Keratinocyte (primary cell): ENCODE results near the gene ABR. TPM values are rescaled to one million over a fixed set of nuclear protein-coding genes. Genes with fewer than 3 reads are reported as not detected.

Source experiments
- DNase-seq: peaks from one replicate; pipeline ENCODE4 v3.0.0-alpha.2; 2011; ENCODE audit warnings: low read depth, missing footprints, low spot score
- FAIRE-seq: peaks from 2 replicates; lab custom pipeline; 2011; peaks lifted over from hg19 to GRCh38; lab: Jason Lieb, UNC
- H2AFZ ChIP-seq: 2 replicates; pipeline ENCODE4 v1.6.0; 2012; ENCODE audit warnings: low read length, control low read depth, inconsistent platforms; ENCODE audit not compliant: control insufficient read depth
- H3K27ac ChIP-seq: 2 replicates; pipeline ENCODE4 v1.5.1; 2011; ENCODE audit warnings: low read length; ENCODE audit not compliant: control insufficient read depth, insufficient read depth
- H3K27me3 ChIP-seq: 3 replicates; pipeline ENCODE4 v1.6.0; 2011; ENCODE audit warnings: low read length; ENCODE audit not compliant: control insufficient read depth, insufficient read depth; ENCODE audit errors: extremely low read depth
- H3K36me3 ChIP-seq, 2 experiments: 2 replicates in 1 of 2; 3 replicates in 1 of 2; pipeline ENCODE4 v1.5.1; 2011; ENCODE audit warnings: low read length in 2 of 2, mild to moderate bottlenecking in 1 of 2; ENCODE audit not compliant: control insufficient read depth in 2 of 2, insufficient read depth in 2 of 2; ENCODE audit errors: extremely low read depth in 1 of 2
- H3K4me1 ChIP-seq: 3 replicates; pipeline ENCODE4 v1.5.1; 2011; ENCODE audit warnings: low read length; ENCODE audit not compliant: control insufficient read depth, insufficient read depth; ENCODE audit errors: extremely low read depth
- H3K4me2 ChIP-seq: 3 replicates; pipeline ENCODE4 v1.6.0; 2011; ENCODE audit warnings: low read depth, low read length; ENCODE audit not compliant: control insufficient read depth, insufficient read depth; ENCODE audit errors: extremely low read depth
- H3K4me3 ChIP-seq, 3 experiments: fragments of 200-600 bp in 1 of 3; sonication (generic) in 1 of 3; 2 replicates in 2 of 3; 3 replicates in 1 of 3; pipeline ENCODE4 v1.5.1; 2011 to 2016; ENCODE audit warnings: low read length in 3 of 3, mild to moderate bottlenecking in 3 of 3, control low read depth in 2 of 3, inconsistent platforms in 1 of 3, low read depth in 1 of 3, mixed read lengths in 1 of 3, mixed run types in 1 of 3, moderate library complexity in 1 of 3; ENCODE audit not compliant: control insufficient read depth in 2 of 3, insufficient read depth in 2 of 3; ENCODE audit errors: extremely low read depth in 1 of 3
- H3K79me2 ChIP-seq: 2 replicates; pipeline ENCODE4 v1.6.0; 2012; ENCODE audit warnings: low read length; ENCODE audit not compliant: control insufficient read depth, insufficient read depth
- H3K9ac ChIP-seq: 3 replicates; pipeline ENCODE4 v1.6.0; 2011; ENCODE audit warnings: low read length; ENCODE audit not compliant: control insufficient read depth, insufficient read depth; ENCODE audit errors: extremely low read depth
- H3K9me1 ChIP-seq: 3 replicates; pipeline ENCODE4 v1.6.0; 2011; ENCODE audit warnings: low read length; ENCODE audit not compliant: control insufficient read depth, insufficient read depth; ENCODE audit errors: extremely low read depth
- H3K9me3 ChIP-seq: 2 replicates; pipeline ENCODE4 v1.5.1; 2012; ENCODE audit warnings: low read depth, low read length; ENCODE audit not compliant: control insufficient read depth
- H4K20me1 ChIP-seq: 3 replicates; pipeline ENCODE4 v1.6.0; 2011; ENCODE audit warnings: low read length; ENCODE audit not compliant: control insufficient read depth, insufficient read depth; ENCODE audit errors: extremely low read depth
- CTCF ChIP-seq, 3 experiments: IDR thresholded peaks in 1 of 3; conservative IDR thresholded peaks in 1 of 3; optimal IDR thresholded peaks in 1 of 3; 2 replicates in 2 of 3; 3 replicates in 1 of 3; pipeline versions ENCODE3 to v1.5.1; 2011; ENCODE audit warnings: low read length in 3 of 3, mild to moderate bottlenecking in 3 of 3, moderate library complexity in 2 of 3, control low read depth in 1 of 3, inconsistent platforms in 1 of 3; ENCODE audit not compliant: insufficient read depth in 2 of 3; ENCODE audit errors: extremely low read depth in 1 of 3
- EZH2 ChIP-seq: IDR thresholded peaks from one replicate; pipeline ENCODE4 v1.6.1; 2012; ENCODE audit warnings: inconsistent platforms, mild to moderate bottlenecking, low read length, moderate library complexity
- dilution Hi-C: fragments of 300-500 bp; cut with MboI; formaldehyde crosslinking; loops from one replicate; pipeline ENCODE4 v1.7.0; 2020; ENCODE audit warnings: low sequenced_read_pairs; ENCODE audit not compliant: extremely low pct_ligation_motif_present
- polyA plus RNA-seq, 5 experiments: library from polyadenylated mRNA; depleted of rRNA in 3 of 5; stranded (reverse) in 3 of 5; stranded (forward) in 1 of 5; unstranded in 1 of 5; fragments of >200 nt; gene quantifications; 1 replicate in 1 of 5; 2 replicates in 3 of 5; 3 replicates in 1 of 5; pipeline versions ENCODE4 v1.2.1 to v1.2.3, GENCODE V29; 2011 to 2012; ENCODE audit warnings: missing spikeins in 2 of 5, low read depth in 1 of 5, low replicate concordance in 1 of 5

Gene ABR
- polyA plus RNA-seq, 1 donor (not counting 4 experiments of a cell fraction or from before 2014, with no cell fraction given): 17.3 TPM

- H3K27ac ChIP-seq: no peak overlapping the region
- no peaks in the 10 kb centered on the region for H3K79me2 ChIP-seq
- H3K9me1 ChIP-seq: no peaks in the 10 kb centered on the region
- no peak overlapping the region for H3K9ac ChIP-seq
- no peaks in the 10 kb centered on the region for H3K9me3 ChIP-seq
- H3K27me3 ChIP-seq: peaks cover 14% of the 10 kb centered on the region
- no peaks in the 10 kb centered on the region for H3K4me1 ChIP-seq
- no peaks in the 10 kb centered on the region for H4K20me1 ChIP-seq
- no peak overlapping the region for H2AFZ ChIP-seq
- no peak overlapping the region for H3K4me3 ChIP-seq
- TF ChIP-seq CTCF (optimal IDR thresholded peaks at IDR 0.05 in 1 of 3, IDR thresholded peaks at IDR 0.05 in 1 of 3, conservative IDR thresholded peaks at IDR 0.05 in 1 of 3; ENCODE audit: extremely low read depth in 1 of 3, insufficient read depth in 2 of 3, low read length in 3 of 3) (no peak), EZH2 (no peak)
- dilution Hi-C loops: no loop called here
- no peak overlapping the region for H3K4me2 ChIP-seq
- no peaks in the 10 kb centered on the region for H3K36me3 ChIP-seq
- FAIRE-seq: no peak
- no peak for DNase-seq
Measured at GRCh38 chr17:1136748-1137147, 43.0 kb downstream of the ABR start.

- DNase-seq (no peak), FAIRE-seq (no peak)
- Histone ChIP-seq H3K4me1 (no peaks in the 10 kb centered on the region), H4K20me1 (no peaks in the 10 kb centered on the region), H3K27ac (no peak overlapping the region), H3K27me3 (peaks cover 11% of the 10 kb centered on the region), H3K36me3 (no peaks in the 10 kb centered on the region), H3K9ac (no peak overlapping the region), H3K79me2 (no peaks in the 10 kb centered on the region), H3K9me3 (no peaks in the 10 kb centered on the region), H2AFZ (no peak overlapping the region), H3K4me3 (no peak overlapping the region), H3K4me2 (no peak overlapping the region), H3K9me1 (no peaks in the 10 kb centered on the region)
- TF ChIP-seq CTCF (optimal IDR thresholded peaks at IDR 0.05 in 1 of 3, IDR thresholded peaks at IDR 0.05 in 1 of 3, conservative IDR thresholded peaks at IDR 0.05 in 1 of 3; ENCODE audit: extremely low read depth in 1 of 3, insufficient read depth in 2 of 3, low read length in 3 of 3): no peak
- TF ChIP-seq EZH2: no peak
- dilution Hi-C loops: no loop called here
Measured at GRCh38 chr17:1134634-1135324, 45.0 kb downstream of the ABR start.
